Mesodermal cell (in vitro differentiated cells): ENCODE measurements around the gene PRR22.
"Not testable (repeated sequence)": the region's sequence is repeated elsewhere in the genome, so short reads cannot be mapped to it uniquely, and the experiment has no call there.

Experiments used
- H3K27ac ChIP-seq: 2 replicates; pipeline ENCODE4 v1.7.0; 2013; ENCODE audit warnings: mild to moderate bottlenecking, low read depth, low read length, moderate library complexity; ENCODE audit not compliant: severe bottlenecking
- H3K36me3 ChIP-seq: 2 replicates; pipeline ENCODE4 v1.7.1; 2013; ENCODE audit warnings: mild to moderate bottlenecking, low read length, moderate library complexity; ENCODE audit not compliant: control insufficient read depth, insufficient read depth
- H3K4me1 ChIP-seq: one replicate; pipeline ENCODE4 v1.7.1; 2013; ENCODE audit warnings: mild to moderate bottlenecking, low read length; ENCODE audit not compliant: insufficient read depth, control insufficient read depth, poor library complexity, severe bottlenecking
- H3K4me3 ChIP-seq: 2 replicates; pipeline ENCODE4 v1.7.0; 2013; ENCODE audit warnings: low read length, control low read depth, mild to moderate bottlenecking; ENCODE audit not compliant: insufficient read depth, poor library complexity, severe bottlenecking; ENCODE audit errors: extremely low read depth
- H3K9me3 ChIP-seq: 2 replicates; pipeline ENCODE4 v1.7.1; 2013; ENCODE audit warnings: mild to moderate bottlenecking, low read length, moderate library complexity; ENCODE audit not compliant: control insufficient read depth
- WGBS, 2 experiments: methylation state at CpG; one replicate each; pipeline ENCODE4 v1.1.5; 2013; ENCODE audit warnings: missing lambda C conversion rate in 2 of 2; ENCODE audit not compliant: insufficient coverage in 2 of 2; 5-methylcytosine and 5-hydroxymethylcytosine counted together

Gene PRR22

GRCh38 chr19:5789351-5789761, 4.8 kb upstream of the PRR22 start:
- WGBS, 2 experiments, result 96 to 99% methylated on average over 39 of the region's 39 CpGs
- Histone ChIP-seq H3K4me1 (no peaks in the 10 kb centered on the region), H3K4me3 (no peak overlapping the region), H3K27ac (no peak overlapping the region), H3K9me3 (no peaks in the 10 kb centered on the region), H3K36me3 (peaks cover 57% of the 10 kb centered on the region)

GRCh38 chr19:5788422-5788821, 3.9 kb upstream of the PRR22 start:
- Histone ChIP-seq H3K4me3 (no peak overlapping the region), H3K4me1 (no peaks in the 10 kb centered on the region), H3K9me3 (no peaks in the 10 kb centered on the region), H3K36me3 (peaks cover 62% of the 10 kb centered on the region), H3K27ac (no peak overlapping the region)
- 88 to 100% methylated on average over 5 of the region's 5 CpGs for WGBS, 2 experiments

GRCh38 chr19:5787409-5788182, 3.0 kb upstream of the PRR22 start:
- WGBS, 2 experiments, result 92 to 98% methylated on average over 21 to 38 of the region's 39 CpGs
- Histone ChIP-seq H3K4me3 (no peak overlapping the region), H3K27ac (no peak overlapping the region), H3K36me3 (peaks cover 67% of the 10 kb centered on the region), H3K9me3 (no peaks in the 10 kb centered on the region), H3K4me1 (no peaks in the 10 kb centered on the region)

GRCh38 chr19:5786593-5787408, 2.3 kb upstream of the PRR22 start:
- no peaks in the 10 kb centered on the region for H3K4me1 ChIP-seq
- no peaks in the 10 kb centered on the region for H3K9me3 ChIP-seq
- H3K4me3 ChIP-seq, result no peak overlapping the region
- H3K36me3 ChIP-seq, result peaks cover 67% of the 10 kb centered on the region
- no peak overlapping the region for H3K27ac ChIP-seq
- WGBS, 2 experiments, result 94 to 96% methylated on average over 39 to 41 of the region's 44 CpGs

GRCh38 chr19:5785423-5785822, 877 bp upstream of the PRR22 start:
- WGBS, 2 experiments, result 96 to 98% methylated on average over 35 to 37 of the region's 37 CpGs
- H3K9me3 ChIP-seq, result no peaks in the 10 kb centered on the region
- no peak overlapping the region for H3K27ac ChIP-seq
- peaks cover 67% of the 10 kb centered on the region for H3K36me3 ChIP-seq
- no peaks in the 10 kb centered on the region for H3K4me1 ChIP-seq
- H3K4me3 ChIP-seq, result no peak overlapping the region

- no peak overlapping the region for H3K27ac ChIP-seq
- 94 to 95% methylated on average over 37 to 41 of the region's 48 CpGs for WGBS, 2 experiments
Measured at GRCh38 chr19:5782945-5783919, 1.3 kb downstream of the PRR22 start.

GRCh38 chr19:5782322-5782721, 2.2 kb downstream of the PRR22 start:
- peaks cover 39% of the 10 kb centered on the region for H3K36me3 ChIP-seq
- no peak overlapping the region for H3K27ac ChIP-seq
- no peak overlapping the region for H3K4me3 ChIP-seq
- WGBS, 2 experiments, result 92 to 95% methylated on average over 6 to 7 of the region's 9 CpGs
- no peaks in the 10 kb centered on the region for H3K9me3 ChIP-seq
- H3K4me1 ChIP-seq, result no peaks in the 10 kb centered on the region

More at GRCh38 chr19:5782945-5783919, 1.3 kb downstream of the PRR22 start:
- Histone ChIP-seq H3K4me1 (no peaks in the 10 kb centered on the region), H3K36me3 (peaks cover 48% of the 10 kb centered on the region), H3K4me3 (no peak overlapping the region), H3K9me3 (no peaks in the 10 kb centered on the region)

GRCh38 chr19:5780916-5781315, 3.6 kb downstream of the PRR22 start:
- not testable (repeated sequence) for H3K9me3 ChIP-seq, H3K27ac ChIP-seq, H3K4me3 ChIP-seq, H3K4me1 ChIP-seq
- WGBS, 2 experiments, result 96 to 97% methylated on average over 8 to 11 of the region's 11 CpGs
- H3K36me3 ChIP-seq, result peaks cover 25% of the 10 kb centered on the region

GRCh38 chr19:5778402-5778801, 6.1 kb downstream of the PRR22 start:
- Histone ChIP-seq H3K9me3 (no peaks in the 10 kb centered on the region), H3K36me3 (peaks cover 4% of the 10 kb centered on the region), H3K4me3 (no peak overlapping the region), H3K27ac (no peak overlapping the region), H3K4me1 (no peaks in the 10 kb centered on the region)
- WGBS, 2 experiments, result 92% methylated on average over 10 to 15 of the region's 17 CpGs

GRCh38 chr19:5775668-5776309, 8.8 kb downstream of the PRR22 start:
- Histone ChIP-seq H3K9me3 (no peaks in the 10 kb centered on the region), H3K4me1 (no peaks in the 10 kb centered on the region), H3K4me3 (no peak overlapping the region), H3K36me3 (no peaks in the 10 kb centered on the region), H3K27ac (no peak overlapping the region)
- 85 to 89% methylated on average over 14 to 16 of the region's 17 CpGs for WGBS, 2 experiments
